Measurements from ENCODE around the gene PRPSAP2. TPM values are rescaled to one million over a fixed set of nuclear protein-coding genes. Genes with fewer than 3 reads are reported as not detected.

PRPSAP2 gene
- total and polyA plus RNA-seq, 2 of the 8 experiments (the other 6 are each of a cell fraction or from before 2014, with no cell fraction given), result 28.7 to 50.5 TPM

DNA sequence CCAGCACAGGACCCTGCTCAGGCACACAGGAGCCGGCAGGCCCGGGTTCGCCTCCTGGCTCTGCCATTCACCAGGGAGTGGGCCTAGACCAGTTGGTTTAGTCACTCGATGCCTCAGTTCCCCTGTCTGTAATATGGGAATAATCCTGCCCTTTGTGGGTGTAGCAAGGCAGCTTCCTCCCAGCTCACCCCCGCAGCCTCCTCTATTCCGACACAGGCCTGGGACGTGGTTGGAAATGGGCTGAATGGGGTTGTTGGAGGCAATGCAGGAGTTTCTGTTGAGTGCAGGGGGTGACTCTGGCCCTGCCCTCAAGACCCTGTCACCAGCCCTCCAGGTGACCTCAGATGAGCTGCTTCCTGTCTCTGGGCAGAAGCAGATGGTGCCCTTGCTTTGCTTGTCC, 113.9 kb downstream of the PRPSAP2 start:
- Histone ChIP-seq H3K4me1 (replicated peaks in 1 of 4; ENCODE audit: control insufficient read depth in 3 of 4, insufficient read depth in 4 of 4, low read length in 3 of 4) (peaks cover 0 to 29% (median 18%) of the 10 kb centered on the region in 4 experiments; a peak in 6 of 7 replicates), H3K14ac (ENCODE audit: insufficient read length) (no peak overlapping the region), H4K91ac (replicated peaks; ENCODE audit: insufficient read length, low read length) (no peak overlapping the region), H3K9ac (replicated peaks in 1 of 4; ENCODE audit: extremely low read depth in 1 of 4, low read depth in 3 of 4, low read length in 3 of 4) (no peak overlapping the region), H2BK120ac (replicated peaks; ENCODE audit: low read depth, low read length) (no peak overlapping the region), H2BK12ac (ENCODE audit: low read depth, low read length) (no peak overlapping the region), H3K36me3 (ENCODE audit: control insufficient read depth in 2 of 4, insufficient read depth in 4 of 4, low read length in 3 of 4) (peaks cover 6 to 18% (median 14%) of the 10 kb centered on the region in 4 experiments; a peak in 5 of 8 replicates), H2BK15ac (ENCODE audit: low read length) (no peak overlapping the region), H4K8ac (ENCODE audit: extremely low read depth, insufficient read depth, low read length) (no peak overlapping the region), H2AK5ac (ENCODE audit: low read depth, low read length) (no peak overlapping the region), H3K4me2 (ENCODE audit: insufficient read depth in 1 of 2, low read depth in 2 of 2, low read length in 2 of 2) (no peak overlapping the region), H3K23ac (ENCODE audit: insufficient read length) (no peak overlapping the region), H3K27me3 (replicated peaks in 1 of 4; ENCODE audit: control insufficient read depth in 3 of 4, extremely low read depth in 1 of 4, insufficient read depth in 3 of 4, low read length in 3 of 4) (no peaks in the 10 kb centered on the region), H3K18ac (ENCODE audit: extremely low read depth, low read length) (no peak overlapping the region), H3K23me2 (ENCODE audit: low read depth, low read length) (no peaks in the 10 kb centered on the region), H3K9me3 (ENCODE audit: insufficient read depth in 2 of 2, low read depth in 1 of 2, low read length in 1 of 2) (no peaks in the 10 kb centered on the region), H3K4ac (replicated peaks; ENCODE audit: insufficient read length, low read depth, low read length) (no peak overlapping the region), H2AFZ (ENCODE audit: low read length) (no peak overlapping the region), H3K27ac (ENCODE audit: low read depth, low read length) (no peak overlapping the region), H3K79me1 (ENCODE audit: low read depth, low read length) (peaks cover 7% of the 10 kb centered on the region; the same call in 1 of the 2 replicates), H3K79me2 (ENCODE audit: control insufficient read depth in 1 of 2, insufficient read depth in 2 of 2, low read length in 2 of 2) (no peaks in the 10 kb centered on the region), H3K56ac (replicated peaks; ENCODE audit: insufficient read length, low read depth, low read length) (no peak overlapping the region), H4K5ac (ENCODE audit: insufficient read length, low read depth, low read length) (no peak overlapping the region), H3K4me3 (ENCODE audit: extremely low read depth in 1 of 4, insufficient read depth in 2 of 4, low read depth in 3 of 4, low read length in 4 of 4) (no peak overlapping the region), H4K20me1 (replicated peaks in 1 of 2; ENCODE audit: control insufficient read depth in 1 of 2, insufficient read depth in 2 of 2, low read length in 2 of 2) (peaks cover 2 to 16% of the 10 kb centered on the region in 2 experiments), H2BK5ac (ENCODE audit: low read depth, low read length) (no peak overlapping the region), H2BK20ac (ENCODE audit: low read length) (no peak overlapping the region)
- ChIA-PET CTCF (ENCODE audit: partially characterized antibody) (interaction anchor here (1.0 to 1.2 kb wide), 2 partner anchors 11 to 46 kb away, joined by 4 to 5 read pairs; no protein-coding TSS in a partner anchor), POLR2A (ENCODE audit: partially characterized antibody) (no interaction called here)
- WGBS, 2 experiments (ENCODE audit: extremely low coverage in 1 of 2, insufficient coverage in 1 of 2, insufficient read length in 1 of 2, insufficient replicate concordance in 2 of 2, low coverage in 1 of 2, low lambda C conversion rate in 2 of 2, missing lambda C conversion rate in 1 of 2), result 94% methylated on average over 7 of the region's 7 CpGs; no CpG with 5 or more reads in 1 of the 2 experiments
- DNase-seq (ENCODE audit: low read depth in 1 of 2, low spot score in 2 of 2), result no peak
- FAIRE-seq, result no peak
- TF ChIP-seq, protein P1, sequence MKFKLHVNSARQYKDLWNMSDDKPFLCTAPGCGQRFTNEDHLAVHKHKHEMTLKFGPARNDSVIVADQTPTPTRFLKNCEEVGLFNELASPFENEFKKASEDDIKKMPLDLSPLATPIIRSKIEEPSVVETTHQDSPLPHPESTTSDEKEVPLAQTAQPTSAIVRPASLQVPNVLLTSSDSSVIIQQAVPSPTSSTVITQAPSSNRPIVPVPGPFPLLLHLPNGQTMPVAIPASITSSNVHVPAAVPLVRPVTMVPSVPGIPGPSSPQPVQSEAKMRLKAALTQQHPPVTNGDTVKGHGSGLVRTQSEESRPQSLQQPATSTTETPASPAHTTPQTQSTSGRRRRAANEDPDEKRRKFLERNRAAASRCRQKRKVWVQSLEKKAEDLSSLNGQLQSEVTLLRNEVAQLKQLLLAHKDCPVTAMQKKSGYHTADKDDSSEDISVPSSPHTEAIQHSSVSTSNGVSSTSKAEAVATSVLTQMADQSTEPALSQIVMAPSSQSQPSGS (IDR thresholded peaks at IDR 0.05; ENCODE audit: low read length), result no peak
- no peak for TF ChIP-seq RAD21 (IDR thresholded peaks at IDR 0.05 in 1 of 2, conservative IDR thresholded peaks at IDR 0.05 in 1 of 2; ENCODE audit: low read depth in 2 of 2, low read length in 2 of 2)
- TF ChIP-seq, protein P2, sequence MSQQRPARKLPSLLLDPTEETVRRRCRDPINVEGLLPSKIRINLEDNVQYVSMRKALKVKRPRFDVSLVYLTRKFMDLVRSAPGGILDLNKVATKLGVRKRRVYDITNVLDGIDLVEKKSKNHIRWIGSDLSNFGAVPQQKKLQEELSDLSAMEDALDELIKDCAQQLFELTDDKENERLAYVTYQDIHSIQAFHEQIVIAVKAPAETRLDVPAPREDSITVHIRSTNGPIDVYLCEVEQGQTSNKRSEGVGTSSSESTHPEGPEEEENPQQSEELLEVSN (IDR thresholded peaks at IDR 0.05), result no peak
- no peak for TF ChIP-seq POLR2AphosphoS5 (IDR thresholded peaks at IDR 0.05; ENCODE audit: low read depth, low read length)
- no peak for TF ChIP-seq RNF2 (IDR thresholded peaks at IDR 0.05; ENCODE audit: borderline replicate concordance, low read depth, low read length, missing control alignments, poor library complexity, severe bottlenecking)
- no peak for TF ChIP-seq POU5F1 (IDR thresholded peaks at IDR 0.05; ENCODE audit: low read depth, low read length)
- no peak for TF ChIP-seq SP2 (IDR thresholded peaks at IDR 0.05; ENCODE audit: low read length)
- TF ChIP-seq, protein P3, sequence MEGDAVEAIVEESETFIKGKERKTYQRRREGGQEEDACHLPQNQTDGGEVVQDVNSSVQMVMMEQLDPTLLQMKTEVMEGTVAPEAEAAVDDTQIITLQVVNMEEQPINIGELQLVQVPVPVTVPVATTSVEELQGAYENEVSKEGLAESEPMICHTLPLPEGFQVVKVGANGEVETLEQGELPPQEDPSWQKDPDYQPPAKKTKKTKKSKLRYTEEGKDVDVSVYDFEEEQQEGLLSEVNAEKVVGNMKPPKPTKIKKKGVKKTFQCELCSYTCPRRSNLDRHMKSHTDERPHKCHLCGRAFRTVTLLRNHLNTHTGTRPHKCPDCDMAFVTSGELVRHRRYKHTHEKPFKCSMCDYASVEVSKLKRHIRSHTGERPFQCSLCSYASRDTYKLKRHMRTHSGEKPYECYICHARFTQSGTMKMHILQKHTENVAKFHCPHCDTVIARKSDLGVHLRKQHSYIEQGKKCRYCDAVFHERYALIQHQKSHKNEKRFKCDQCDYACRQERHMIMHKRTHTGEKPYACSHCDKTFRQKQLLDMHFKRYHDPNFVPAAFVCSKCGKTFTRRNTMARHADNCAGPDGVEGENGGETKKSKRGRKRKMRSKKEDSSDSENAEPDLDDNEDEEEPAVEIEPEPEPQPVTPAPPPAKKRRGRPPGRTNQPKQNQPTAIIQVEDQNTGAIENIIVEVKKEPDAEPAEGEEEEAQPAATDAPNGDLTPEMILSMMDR (IDR thresholded peaks at IDR 0.05; ENCODE audit: control extremely low read depth in 1 of 3, insufficient read depth in 1 of 3, low read depth in 1 of 3, low read length in 3 of 3), result no peak

Data from H1 (cell line).